ENCODE results near the gene CENPV.

DNA sequence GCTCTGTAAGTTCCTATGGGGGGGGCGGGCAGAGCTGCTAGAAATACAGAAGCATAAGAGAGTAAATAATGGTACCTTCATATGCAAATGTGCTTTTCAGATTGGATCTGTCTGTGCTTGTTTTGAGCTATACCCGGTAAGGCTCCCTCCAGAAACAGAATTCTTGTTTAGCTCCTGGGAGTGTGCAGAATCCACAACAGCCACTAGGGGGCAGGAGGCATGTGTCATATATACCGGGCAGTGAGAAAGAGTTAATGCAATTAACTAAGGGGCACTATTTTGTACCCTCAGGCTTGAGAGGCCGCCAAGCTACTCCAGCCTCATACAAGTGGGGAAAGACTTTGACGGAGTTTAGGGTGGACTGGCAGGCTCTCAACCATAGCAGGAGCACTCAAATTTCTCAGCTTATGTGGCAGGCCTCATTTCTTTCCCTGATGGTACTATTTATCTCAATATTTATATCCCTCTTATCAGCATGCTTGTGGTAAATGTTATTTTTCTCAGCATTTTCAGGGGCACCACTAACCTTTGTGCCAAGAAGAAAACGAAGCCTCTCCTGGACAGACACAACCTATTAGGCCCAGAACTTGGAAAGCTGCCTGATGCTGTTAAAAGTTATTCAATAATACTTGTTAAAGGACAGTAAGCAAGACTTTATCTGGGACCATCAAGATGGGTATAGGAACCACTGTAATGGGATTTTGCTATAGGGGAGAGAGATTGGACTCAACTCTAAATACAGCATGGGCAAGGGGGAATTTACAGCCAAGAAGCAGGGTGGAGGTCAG lies 10.7 kb upstream of the CENPV start:
- TF ChIP-seq, protein P1, sequence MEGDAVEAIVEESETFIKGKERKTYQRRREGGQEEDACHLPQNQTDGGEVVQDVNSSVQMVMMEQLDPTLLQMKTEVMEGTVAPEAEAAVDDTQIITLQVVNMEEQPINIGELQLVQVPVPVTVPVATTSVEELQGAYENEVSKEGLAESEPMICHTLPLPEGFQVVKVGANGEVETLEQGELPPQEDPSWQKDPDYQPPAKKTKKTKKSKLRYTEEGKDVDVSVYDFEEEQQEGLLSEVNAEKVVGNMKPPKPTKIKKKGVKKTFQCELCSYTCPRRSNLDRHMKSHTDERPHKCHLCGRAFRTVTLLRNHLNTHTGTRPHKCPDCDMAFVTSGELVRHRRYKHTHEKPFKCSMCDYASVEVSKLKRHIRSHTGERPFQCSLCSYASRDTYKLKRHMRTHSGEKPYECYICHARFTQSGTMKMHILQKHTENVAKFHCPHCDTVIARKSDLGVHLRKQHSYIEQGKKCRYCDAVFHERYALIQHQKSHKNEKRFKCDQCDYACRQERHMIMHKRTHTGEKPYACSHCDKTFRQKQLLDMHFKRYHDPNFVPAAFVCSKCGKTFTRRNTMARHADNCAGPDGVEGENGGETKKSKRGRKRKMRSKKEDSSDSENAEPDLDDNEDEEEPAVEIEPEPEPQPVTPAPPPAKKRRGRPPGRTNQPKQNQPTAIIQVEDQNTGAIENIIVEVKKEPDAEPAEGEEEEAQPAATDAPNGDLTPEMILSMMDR (conservative IDR thresholded peaks at IDR 0.05; ENCODE audit: low read length), result peak; percentile 97
- no peak for TF ChIP-seq EZH2phosphoT487 (IDR thresholded peaks at IDR 0.05; ENCODE audit: borderline replicate concordance)
